Measurements from ENCODE around the gene C1QTNF2.
"Not testable (repeated sequence)": the region's sequence is repeated elsewhere in the genome, so short reads cannot be mapped to it uniquely, and the experiment has no call there.

C1QTNF2 gene

DNA sequence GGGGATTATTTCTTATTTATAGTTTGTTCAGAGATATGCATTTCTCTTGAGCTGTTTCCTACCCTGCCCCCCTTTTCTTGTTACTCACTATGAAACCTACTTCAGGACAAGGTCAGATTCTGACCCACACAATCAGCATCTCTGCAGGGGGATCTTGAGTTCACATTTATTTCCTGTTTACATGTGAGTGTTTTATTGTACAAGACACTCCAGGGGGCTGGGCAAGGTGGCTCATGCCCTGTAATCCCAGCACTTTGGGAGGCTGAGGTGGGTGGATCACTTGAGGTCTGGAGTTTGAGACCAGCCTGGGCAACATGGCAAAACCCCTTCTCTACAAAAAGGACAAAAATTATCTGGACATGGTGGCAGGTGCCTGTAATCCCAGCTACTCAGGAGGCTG is 29.9 kb downstream of the C1QTNF2 start:
- not testable (repeated sequence) for FAIRE-seq

DNA sequence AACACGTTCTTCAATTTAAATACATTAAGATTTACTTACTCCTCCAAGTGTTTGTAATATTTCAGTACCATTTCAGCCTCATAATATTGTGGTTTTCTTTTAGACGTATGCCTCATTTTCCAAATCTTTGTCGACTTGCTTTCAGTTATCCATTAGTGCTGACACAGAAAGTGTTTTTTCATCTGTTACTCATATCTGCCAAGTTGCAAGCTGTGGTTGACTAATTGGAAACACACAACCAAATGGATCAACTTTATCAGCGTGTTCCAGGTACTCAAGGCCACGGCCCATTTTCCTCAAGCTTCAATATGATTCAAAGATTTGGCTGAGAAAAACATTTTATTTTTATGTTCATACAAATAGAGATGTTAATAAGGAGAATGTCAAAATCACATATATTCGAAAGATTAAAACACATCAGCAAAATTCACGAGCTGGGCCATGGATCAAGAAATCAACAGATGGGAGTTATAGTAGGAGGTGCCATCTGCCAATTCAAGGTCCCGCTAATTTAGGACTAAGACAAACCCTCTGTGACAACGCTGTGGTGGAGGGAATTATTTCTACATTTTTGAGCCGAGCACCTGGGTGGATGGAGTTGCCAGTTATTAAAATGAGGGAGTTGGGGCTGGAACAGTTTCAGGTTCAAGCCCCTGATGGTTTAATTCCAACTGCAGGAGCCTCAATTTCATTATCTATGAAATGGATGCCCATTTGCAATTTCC is 30.9 kb downstream of the C1QTNF2 start:
- no peak for FAIRE-seq

DNA sequence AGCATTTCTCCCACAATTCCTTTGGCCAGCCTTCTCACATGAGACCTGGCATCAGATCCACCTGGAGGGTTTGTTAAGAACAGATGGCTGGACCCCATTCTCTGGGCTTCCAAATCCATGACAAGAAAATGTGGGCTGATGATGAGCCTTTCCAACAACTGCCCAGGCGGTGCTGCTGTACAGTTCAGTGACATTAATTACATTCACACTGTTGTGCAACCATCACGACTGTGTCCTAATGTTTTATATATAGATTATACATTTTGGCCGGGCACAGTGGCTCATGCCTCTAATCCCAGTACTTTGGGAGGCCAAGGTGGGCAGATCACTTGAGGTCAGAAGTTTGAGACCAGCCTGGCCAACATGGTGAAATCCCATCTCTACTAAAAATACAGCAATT is 35.7 kb downstream of the C1QTNF2 start:
- not testable (repeated sequence) for FAIRE-seq

DNA sequence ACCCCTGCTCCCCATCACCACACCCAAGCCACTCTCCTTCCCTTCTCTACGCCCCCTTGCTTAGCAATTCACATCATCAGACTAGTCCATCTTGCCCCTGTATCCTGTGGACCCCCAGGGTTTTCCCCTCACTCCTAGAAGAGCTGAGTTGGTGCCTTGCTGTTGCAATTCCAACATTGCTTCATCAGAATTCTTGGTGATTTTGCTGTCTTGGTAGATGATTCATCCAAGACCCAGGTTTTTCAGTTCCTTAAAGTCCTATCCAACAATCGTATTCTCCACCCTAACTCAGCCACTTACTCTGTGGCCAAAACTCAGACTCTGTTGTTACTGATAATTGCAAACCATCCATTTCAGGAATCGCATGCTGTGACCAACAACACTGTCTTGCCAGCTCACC is 36.7 kb downstream of the C1QTNF2 start:
- no peak for FAIRE-seq

DNA sequence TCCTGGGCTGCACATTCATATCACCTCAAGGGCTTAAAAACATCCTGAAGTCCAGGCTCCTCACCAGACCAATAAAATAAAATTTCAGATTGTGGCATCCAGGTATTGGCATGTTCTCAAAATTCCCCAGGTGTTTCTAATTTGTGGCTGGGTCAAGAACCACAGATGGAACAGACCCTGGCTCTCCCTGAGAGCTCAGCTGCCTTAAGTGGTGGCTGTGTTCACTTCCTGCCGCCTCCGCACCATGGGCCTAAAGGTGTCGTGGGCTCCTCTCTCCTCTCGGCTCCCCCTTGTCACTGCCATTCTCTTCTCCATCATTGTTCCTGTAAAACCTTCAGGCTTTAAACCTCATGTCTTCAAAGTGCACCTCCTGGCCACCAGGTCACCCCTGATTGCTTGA is 40.2 kb downstream of the C1QTNF2 start:
- FAIRE-seq = no peak

DNA sequence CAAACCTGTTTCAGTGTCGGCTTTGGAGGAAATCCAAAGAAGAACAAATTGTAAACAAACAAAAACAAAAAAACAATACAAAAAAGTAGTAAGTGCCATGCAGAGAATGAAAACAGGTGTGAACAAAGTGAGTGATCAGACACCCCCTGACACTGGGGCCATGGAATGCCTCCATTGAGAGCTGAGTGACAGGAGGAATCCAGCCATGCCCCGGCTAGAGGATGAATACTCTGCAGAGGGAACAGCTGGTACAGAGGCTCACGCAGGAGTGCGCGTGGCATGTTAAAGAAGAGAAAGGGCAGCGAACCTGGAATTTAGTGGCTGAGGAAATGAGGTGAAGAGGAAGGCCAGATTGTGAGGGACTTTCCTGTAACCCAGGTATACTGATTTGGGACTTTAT is 42.6 kb downstream of the C1QTNF2 start:
- no peak for FAIRE-seq

DNA sequence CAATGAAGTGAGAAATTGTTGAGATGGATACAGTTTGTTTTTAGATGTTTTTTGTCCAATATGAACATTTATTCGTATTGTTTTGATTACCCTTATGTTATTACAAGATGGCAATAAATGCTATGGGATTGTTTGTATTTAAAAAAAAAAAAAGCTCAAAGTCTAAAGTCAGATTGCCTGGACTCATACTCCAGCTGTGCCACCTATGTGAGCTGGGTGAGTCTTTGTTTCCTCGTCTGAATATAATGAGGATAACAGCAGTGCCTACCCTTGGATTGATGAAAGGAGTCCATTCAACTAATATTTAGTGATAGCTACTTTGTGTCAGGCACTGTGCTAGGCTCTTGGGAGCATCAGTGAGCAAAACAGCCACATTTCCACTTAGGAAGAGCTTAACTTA is 43.4 kb downstream of the C1QTNF2 start:
- FAIRE-seq = no peak

DNA sequence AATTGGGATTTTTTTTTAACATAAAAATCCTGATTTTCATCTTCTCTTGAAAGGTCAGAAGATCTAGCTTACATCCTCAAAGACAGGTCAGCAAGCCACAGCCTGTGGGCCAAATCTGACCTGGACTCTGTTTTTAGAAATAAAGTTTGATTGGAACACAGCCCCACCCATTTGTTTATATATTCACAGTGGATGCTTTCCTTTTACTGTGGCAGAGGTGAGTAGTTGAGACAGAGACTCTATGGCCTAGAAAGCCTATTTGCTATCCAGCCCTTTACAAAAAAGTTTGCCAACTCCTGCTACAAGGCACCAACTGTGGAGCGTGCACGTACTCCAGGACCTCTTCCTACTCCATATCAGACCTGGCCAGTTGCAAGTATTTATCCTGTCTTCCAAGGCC is 44.7 kb downstream of the C1QTNF2 start:
- no peak for FAIRE-seq

DNA sequence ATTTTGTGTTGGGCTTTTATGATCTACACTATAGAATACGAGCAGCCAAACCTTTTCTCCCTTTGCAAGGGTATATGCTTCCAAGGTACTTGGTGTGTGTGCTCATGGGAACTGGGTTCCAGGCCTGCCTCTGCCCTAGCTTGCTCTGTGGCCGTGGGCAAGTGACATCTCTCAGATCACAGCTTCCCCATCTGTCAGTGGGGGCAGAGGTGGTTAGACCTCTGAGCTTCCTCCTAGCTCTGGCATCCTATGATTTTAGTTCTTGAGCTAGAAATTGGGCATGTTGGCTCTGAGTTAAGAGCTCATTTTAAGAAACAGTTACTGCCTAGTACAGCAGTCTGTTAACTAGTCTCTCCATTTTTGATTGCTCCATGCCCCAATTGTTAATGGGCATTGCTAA is 45.5 kb downstream of the C1QTNF2 start:
- no peak for FAIRE-seq

DNA sequence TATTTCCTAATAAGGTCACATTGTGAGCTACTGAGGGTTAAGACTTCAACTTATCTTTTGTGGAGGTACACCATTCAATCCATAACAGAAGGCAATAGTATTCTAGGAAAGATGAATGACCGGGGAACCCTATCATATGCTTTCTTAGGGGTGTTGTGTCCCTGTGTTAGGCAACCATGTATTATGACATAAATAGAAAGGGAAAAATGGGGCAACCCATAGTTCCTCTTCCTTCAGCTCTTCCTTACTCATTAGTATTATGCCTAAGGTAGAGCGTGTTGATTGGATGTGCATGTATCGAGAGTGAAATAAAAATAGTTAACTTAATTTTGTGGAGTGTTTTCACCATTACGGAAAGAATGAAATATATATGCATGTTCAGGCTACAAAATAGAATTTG is 52.0 kb downstream of the C1QTNF2 start:
- no peak for FAIRE-seq

DNA sequence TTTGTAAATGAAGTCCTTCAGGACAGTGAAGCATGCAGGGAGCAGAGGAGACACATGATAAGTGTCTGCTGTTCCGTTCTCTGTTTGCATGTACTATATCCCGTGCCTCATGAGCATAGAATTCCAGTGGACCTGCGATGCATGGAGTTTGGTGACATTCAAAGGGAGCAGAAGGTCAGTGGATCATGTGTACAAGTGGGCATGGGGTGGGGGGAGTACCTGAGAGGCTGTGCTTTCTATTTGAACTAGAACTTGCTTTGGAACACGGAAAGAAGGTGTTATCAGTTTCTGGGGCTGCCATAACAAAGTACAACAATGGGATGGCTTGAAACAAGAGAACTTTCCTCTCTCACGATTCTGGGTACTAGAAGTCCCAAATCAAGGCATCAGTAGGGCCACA is 53.0 kb downstream of the C1QTNF2 start:
- no peak for FAIRE-seq

DNA sequence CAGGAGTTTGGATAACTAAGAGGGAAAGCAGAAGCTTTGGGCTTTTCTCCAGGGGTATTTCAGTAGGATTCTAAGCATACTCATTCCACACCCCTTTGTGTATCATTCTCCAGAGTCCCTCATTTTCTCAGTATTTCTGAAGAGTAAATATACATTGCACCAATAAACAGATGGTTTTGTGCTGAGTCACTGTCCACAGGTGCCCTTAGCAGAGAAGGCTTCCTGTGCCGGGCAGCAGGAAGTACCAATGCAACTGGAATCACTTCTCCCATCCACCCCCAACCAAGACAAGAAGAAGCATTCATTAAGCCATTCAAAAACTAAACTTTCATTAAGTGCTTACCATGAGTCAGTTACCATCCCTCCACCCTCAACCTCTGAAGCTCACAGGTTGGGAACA is 54.5 kb downstream of the C1QTNF2 start:
- no peak for FAIRE-seq

DNA sequence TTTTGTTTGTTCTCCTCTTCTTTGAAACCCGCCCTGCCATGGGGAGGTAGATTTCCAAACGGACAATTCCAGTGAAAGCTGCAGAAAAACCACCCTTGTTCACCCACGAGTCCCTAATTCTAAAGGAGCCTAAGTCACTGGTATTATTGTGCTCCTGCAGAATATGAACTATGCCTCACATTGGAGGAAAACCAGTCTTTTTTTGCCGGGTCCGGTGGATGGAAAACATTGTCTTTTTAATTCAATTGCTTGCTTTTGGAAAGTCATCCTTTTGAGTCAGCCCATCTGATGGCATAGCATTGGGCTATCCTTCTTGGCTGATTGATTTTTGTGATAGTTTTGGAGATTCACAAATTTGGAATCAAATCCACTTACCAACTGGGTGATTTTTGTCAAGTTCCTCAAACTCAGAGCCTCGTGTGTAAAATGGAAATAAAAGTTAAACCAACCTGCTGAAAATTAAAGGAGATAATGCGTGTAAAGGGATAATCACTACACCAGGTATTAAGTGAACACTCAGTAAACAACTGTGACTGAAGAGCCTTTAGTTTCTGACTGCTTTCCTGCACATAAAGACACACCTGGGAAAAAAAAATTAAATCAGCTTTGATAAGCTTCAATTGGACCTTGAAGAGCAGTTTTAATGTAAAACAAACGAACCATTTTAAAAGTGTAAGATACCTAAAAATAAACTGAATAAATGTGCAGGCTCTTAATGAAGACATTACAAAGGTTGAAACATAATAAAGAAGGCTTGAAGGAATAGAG is 57.3 kb downstream of the C1QTNF2 start:
- FAIRE-seq = no peak

DNA sequence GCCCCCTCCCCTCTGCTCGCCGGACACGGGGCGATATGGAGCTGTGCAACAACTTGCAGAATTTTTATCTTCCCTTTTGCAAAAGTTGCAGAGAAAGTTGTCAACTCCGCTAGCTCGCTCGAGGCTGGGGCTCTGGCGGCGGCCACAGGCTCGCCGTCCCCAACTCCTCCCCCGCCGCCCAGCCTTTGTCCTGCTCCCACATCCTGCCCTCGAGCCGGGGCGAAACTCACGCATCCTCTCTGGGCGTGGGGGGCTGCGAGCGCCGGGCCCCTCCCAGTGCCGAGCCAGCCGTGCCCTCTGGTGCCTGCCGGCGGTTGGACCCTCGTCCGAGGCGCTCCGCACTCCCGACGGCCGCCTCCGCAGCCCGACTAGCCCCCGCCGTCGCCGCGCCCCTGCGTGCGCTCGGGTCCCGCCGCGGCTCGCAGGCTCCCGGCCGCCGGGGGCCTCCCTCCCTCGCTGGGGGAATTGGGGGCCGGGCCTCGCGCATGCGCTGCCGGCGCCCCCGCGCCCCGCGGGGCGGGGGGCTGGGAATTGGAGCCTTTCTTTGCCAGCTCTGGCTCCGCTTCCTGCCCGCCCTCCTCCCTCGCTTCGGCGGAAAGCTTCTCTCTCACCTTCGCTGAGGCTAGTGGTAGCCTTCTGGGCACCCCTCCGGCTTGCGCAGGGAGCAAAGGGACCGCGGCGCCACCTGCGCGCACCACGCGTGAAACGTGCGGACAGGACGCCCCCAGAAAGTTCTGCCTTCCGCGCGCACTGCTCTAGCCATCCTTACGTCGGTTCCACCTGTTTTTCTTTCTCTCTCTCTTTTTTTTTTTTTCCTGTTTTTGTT is 58.1 kb downstream of the C1QTNF2 start, which contains the start of gene CCNJL:
TSS of gene CCNJL (minus strand) at position 431 of the 826 bp plus-strand sequence. CDS start 641 bp downstream, outside the sequence.
- no peak for FAIRE-seq

DNA sequence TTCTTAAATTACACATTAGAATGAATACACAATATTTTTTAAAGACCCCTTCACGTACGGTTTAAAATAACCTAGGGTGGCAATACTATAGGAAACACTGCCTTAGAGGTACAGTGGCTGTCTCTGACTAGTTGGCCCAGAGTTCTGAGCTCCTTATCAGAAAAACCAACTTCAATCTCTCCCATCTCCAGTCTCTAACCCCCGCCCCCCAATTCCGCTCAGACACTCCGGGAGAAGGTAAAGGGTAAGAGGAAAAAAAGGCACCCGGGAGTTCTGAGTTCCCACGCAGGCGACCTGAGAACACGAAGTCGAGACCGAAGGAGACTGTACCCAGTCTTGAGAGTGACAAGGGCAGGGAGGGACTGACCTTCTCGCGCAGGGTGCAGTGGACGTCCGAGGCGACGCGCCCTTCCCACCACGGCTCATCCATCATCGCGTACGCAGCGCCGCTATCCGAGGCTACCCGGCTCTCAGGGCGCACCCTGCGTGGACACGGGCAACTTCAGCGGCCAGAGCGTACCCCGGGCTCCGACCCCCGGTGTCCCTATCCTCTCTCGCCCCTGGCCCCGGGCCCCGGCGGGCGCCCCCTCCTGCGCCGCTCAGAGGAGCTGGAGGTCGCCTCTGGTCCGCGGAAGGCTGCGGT is 58.8 kb downstream of the C1QTNF2 start:
- no peak for FAIRE-seq

DNA sequence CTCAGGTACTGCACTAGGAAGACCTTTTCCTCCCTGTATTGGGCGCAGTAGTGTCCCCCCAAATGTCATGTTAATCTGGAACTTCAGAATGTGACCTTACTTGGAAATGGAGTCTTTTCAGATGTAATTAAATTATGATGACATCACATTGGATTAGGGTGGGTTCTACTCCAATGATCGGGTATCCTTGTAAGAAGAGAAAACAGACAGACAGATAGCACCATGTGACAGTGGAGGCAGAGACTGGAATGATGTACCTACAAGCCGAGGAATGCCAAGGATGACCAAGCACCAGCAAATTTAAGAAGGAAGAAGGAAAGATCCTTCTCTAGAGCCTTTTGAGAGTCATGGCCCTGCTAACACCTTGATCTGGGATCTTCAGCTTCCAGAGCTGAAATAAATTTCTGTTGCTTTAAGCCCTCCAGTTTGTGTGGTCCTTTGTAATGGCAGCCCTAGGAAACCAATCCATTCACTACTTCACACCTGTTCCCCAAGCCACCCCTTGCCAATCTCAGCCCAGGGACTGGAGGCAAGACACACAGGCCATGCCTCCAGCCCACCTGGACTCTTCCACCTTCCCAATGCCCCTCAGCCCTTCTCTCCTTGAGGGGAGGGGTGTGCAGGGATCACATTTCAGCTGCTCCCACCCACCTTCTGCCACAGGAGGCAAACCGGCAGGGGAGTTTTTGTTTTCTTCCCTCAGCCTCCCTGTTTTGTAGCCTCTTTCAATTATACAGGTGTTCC is 59.7 kb downstream of the C1QTNF2 start:
- no peak for FAIRE-seq

DNA sequence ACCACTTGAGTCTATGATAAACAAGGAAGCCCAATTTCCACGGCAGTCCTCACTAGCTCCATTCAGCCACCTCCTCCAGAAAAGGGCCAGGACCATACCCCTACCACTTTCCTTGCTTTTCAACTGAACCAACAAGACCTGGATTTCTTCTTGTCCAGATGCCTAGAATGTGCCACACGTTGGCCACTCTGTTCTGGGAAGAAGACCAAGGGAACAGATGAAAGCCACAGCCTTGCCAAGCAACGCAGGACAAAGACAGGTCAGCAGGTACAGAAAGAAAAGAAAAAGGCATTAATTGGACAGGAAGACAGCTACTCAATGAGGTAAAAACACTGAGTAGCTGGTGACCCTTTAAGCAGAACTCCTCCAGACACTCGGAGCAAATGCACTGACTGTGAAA is 60.3 kb downstream of the C1QTNF2 start:
- FAIRE-seq = no peak

DNA sequence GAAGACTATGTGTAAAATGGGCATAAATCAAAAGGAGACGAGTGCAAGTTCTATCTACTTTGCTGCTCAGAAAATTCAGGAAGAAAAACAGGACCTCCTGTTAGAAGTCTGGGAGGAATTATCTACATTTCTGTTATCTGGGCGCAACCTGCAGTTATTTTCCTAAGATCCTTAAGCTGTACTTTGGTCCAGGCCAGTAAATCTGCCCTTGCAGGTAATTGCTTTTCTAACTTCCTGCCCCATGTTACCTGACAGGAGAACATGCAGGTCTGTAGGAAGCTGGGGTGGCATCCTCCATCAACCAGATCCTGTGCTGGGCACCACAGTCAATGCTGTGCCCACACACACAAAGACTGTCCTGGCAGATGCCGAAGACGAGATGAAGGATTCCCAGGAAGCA is 63.7 kb downstream of the C1QTNF2 start:
- FAIRE-seq = no peak

DNA sequence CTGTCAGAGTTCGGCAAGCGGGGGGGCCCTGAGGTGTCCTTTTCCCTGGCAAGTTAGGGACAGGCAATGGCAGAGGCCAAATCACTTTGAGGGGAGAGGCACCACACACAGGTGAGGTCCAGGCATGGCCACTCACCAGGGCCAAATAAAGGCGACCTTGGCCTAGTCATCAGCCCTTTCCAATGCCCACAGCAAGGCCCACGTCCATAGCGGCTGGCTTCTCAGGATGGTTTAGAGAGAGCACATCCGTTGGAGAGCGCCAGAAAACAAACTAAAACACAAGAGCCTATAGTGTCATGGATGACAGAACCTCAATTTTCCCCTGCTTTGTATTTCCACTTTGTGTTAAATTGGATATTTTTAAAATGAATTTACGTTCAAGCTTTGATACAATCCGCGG is 65.1 kb downstream of the C1QTNF2 start:
- no peak for FAIRE-seq

DNA sequence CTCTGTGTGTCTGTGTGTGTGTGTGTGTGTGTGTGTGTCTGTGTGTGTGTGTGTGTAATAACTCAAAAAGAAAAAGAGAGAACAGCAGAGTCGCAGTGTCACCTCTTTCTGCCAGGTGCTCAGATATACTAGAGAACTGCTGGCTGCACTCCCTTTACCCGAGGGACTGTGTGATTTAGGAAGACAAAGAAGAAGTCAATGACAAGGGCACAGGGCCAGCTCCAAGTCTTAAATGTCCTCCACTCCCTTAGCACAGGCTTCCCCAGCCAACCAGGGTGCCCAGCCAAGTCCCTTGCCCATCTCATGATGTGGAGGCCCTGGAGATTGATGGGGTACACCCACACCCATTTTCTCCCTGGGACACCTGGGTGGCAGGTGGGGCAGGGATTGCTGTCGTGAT is 66.7 kb downstream of the C1QTNF2 start:
- no peak for FAIRE-seq

DNA sequence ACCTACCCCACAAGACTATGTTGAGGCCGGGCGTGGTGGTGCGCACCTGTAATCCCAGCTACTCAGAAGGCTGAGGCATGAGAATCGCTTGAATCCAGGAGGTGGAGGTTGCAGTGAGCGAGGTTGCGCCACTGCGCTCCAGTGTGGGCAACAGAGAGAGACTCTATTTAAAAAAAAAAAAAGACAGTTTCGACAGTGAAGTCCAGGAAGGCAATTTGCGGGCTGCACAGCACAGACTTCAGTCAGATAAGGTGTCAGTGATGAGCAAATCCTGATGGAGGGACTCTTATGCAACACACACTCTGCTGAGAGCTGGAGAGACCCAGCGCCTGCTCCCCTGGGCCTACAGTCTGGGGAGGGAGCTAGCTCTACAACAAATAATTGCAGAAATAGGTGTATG is 72.2 kb downstream of the C1QTNF2 start:
- no peak for FAIRE-seq

DNA sequence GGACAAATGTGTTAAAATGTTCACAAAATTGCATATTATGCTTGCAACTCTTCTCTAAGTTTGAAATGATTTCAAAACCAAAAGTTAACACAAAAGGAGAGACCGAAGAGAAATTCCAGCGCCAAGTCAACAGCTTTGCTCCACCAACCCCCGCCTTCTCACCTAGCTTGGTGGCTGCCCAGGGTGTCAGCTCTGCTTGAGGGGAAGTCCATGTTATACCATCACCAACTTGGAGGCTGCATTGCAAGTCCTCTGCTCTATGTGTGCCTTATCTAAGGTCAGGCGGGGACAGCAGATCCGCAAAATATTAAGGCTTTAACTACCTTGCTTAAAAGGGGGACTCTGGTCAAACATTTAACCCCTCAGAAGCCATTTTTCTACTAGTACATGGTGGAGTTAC is 72.7 kb downstream of the C1QTNF2 start:
- FAIRE-seq = no peak

Measured in TTC549 (cell line).